ENCODE data around the gene FHDC1.

GRCh38 chr4:152996672-152997071, 60.5 kb downstream of the FHDC1 start:
- TF ChIP-seq CTCF (IDR thresholded peaks at IDR 0.05) (no peak), POLR2AphosphoS5 (IDR thresholded peaks at IDR 0.05) (no peak), POLR2A (IDR thresholded peaks at IDR 0.05) (no peak), EP300 (IDR thresholded peaks at IDR 0.05; ENCODE audit: low read depth) (no peak)

Measured in transverse colon (tissue), 4 donors.